ENCODE measurements around the gene GSTM4.
A peak's percentile ranks its signal among the peaks of the same experiment; 100 is the strongest.
"Not testable (repeated sequence)": the region's sequence is repeated elsewhere in the genome, so short reads cannot be mapped to it uniquely, and the experiment has no call there.

GSTM4 gene

GRCh38 chr1:109639841-109640184, 16.1 kb upstream of the GSTM4 start:
- peak; percentile 15 for DNase-seq

DNA sequence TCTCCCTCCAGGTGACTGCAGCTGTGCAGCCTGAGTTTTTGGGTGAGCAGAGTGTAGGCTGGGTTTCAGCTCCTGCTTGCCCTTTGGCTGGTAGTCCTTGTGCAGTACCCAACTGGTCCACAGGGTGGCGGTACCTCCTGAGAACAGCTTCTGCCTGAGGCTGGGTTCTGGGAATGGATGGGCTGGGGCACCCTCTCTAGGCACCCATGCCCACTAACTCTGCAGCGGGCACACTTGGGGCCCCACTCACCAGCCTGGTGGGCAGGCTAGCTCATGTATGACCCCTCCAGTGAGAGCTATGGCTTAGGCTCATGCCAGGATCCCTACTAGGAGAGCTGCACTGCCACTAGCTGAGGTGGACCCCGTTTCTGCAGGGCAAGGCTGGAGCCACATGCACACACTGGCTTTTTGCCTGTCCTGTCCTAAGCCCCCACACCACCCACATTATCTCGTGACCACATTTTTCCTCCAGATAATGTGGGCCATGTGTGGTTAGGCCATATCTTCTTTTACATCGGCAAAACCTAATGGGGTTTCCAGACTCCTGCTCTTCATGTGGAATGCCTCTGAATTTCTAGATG, 15.5 kb upstream of the GSTM4 start:
- DNase-seq = peak; percentile 89

GRCh38 chr1:109641078-109641740, 14.7 kb upstream of the GSTM4 start:
- DNase-seq = no peak

GRCh38 chr1:109641861-109642260, 14.0 kb upstream of the GSTM4 start:
- DNase-seq = no peak

- no peak for DNase-seq
Observed at GRCh38 chr1:109642626-109643025, 13.3 kb upstream of the GSTM4 start.

DNA sequence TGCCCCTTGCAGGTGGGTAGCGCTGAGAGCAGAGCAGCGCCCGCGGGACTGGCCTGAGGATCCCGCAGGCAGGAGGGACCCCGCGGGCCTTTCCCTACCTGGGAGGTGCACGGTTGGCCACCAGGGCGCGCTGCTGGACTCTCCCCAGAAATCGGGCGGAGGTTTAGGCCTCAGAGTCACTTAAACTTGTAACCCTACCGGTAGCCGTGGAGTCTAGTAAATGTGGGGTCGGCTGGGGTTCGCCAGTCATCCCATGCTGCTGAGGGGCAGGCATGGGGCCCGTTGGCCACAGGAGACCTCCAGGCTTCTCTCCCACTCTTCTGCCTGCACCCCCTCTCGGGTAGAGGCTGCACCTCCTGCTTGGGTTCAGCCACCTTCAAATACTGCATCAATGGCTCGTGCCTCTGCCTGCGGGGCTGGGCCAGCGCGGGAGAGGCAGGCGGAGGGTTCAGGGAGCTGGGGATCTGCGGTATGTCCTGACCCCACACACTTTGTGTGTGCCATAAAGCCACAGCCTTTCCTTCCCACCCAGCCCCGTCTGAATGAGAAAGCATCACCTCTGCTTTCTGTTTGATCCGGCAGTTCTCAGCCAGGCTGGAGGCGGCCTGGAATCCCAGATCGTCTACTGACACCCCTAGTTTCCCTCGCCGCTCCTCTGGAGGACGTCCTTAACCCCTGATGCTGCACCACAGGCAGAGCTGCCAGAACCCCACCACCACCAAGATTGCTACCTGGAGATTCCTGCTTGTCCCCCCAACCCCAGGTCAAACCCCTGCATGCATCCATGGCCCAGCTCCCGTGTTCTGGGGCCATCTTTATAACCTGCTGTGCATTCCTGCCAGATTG, 12.3 kb upstream of the GSTM4 start:
- DNase-seq = peak; percentile 88

DNA sequence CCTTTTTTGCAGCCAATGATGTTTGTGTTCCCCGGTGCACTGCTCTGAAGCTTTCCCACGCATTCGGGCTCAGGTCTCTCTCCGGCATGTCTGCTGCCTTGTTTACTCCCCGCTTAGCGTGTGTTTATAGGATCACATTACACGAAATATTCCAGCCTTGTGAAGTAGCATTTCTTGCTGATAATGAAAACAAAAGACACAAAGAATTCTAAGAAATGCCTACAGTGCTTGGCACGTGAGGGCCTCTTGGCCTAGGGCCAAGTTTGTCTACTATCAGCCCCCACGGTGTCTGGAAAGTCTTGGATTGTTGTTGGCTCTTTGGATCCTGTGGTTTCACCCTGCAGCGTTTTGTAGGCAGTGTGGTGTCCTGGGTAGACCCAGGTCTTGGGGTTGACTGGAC, 11.2 kb upstream of the GSTM4 start:
- no peak for DNase-seq

DNA sequence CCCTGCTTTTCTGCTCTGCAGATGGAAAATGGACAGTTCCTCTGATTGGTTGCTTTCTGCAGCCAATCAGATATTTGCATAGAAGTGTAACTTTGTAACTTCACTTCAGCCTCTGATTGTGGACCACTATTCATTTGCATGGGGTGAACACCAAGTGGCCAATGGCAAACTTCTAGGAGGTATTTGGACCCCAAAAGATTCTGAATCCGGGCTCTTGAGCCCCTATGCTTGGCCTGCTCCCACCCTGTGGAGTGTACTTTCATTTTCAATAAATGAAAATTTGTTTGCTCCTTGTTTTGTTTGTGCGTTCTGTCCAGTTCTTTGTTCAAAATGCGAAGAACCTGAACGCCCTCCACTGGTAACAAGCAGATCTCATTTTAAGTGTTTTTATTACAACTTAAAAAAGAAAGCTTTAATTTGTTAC, 6.4 kb upstream of the GSTM4 start:
- DNase-seq = no peak

GRCh38 chr1:109650609-109651008, 5.3 kb upstream of the GSTM4 start:
- no peak for DNase-seq

DNA sequence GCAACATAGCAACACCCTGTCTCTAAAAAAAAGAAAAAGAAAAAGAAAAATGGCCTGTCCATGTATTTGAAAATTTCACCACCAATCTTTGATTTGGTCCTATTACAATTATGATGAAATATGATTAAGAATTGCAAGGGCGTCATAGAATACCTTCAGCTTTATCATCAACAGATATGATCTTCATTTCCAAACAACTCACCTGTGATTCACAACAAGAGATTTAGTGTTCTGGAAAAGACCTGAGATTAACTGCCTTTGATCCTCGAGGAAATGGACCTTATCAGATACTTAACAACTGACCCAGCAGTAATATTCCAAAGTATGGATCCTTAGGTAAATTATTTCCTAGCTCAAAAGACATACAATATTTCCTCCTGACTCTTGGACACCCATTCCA, 3.5 kb upstream of the GSTM4 start:
- no peak for DNase-seq

DNA sequence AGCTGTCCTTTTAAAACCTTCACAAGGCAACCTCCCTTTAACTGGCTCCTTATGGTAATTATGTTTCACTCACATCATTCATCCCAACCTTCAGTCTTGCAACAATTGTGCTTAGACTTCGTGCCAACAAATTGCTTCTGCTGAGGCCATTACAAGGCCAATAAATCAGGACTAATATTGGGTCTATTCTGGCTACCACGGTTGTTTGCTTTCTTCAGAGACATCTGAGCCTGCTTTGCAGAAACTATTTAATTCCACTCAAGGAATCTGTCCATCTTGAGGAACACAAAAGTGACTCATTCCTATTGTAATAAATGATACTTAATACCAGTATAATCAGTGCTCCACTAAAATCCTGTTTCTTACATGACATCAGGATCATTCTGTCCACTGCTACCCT, 2.6 kb upstream of the GSTM4 start:
- DNase-seq = no peak

DNA sequence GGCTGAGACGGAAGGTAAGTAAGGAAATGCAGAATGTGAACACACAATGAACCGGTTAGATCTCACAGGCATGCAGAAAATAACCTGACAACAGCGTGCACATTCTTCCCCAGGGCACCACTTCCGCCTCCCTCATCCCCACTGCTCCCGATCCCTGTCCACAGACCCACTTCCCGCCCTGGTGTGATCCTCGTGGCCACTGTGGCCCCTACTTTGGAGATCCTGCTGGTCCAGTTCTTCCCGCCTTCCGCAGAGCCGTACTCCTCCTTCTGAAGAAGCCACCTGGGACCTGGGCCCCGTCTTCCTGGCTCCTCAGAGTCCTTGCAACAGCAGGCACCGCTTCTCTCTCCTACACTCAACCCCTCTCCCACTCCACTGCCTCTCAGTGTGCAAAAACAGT, 1.4 kb upstream of the GSTM4 start:
- DNase-seq = no peak

DNA sequence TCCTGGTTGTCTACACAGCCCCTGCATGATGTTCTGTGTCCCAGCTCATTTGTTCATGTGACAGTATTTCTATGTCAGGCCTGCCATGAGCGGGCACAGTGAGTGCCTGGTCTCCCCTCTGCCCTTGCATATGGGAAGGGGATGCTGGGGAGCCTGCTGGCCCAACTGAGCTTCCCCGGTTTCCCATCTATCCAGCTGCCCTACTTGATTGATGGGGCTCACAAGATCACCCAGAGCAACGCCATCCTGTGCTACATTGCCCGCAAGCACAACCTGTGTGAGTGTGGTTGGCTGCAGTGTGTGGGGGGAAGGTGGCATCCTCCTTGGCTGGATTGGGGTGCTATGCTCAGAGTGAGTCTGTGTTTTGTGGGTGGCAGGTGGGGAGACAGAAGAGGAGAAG, 1.5 kb downstream of the GSTM4 start:
- DNase-seq = no peak

DNA sequence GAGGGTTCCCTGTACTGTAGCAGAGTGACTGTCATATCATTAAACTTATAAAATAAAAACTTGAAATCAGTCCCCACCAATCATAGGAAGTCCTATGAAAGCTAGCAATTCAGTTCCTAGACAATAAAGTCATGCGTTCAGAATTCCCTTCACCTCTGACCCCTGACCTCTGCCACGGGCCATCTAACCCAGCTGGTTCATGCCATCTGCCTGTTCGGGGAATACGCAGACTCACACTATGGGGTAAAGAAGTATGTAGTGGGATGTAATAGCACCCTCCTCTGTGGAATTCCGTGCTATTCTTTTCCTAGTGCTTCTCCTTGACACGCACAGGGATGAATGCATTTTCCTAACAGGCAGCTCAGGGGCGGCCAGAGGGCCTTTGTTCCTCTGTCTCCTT, 2.1 kb downstream of the GSTM4 start:
- no peak for DNase-seq

GRCh38 chr1:109658533-109659042, 2.7 kb downstream of the GSTM4 start:
- DNase-seq = no peak

DNA sequence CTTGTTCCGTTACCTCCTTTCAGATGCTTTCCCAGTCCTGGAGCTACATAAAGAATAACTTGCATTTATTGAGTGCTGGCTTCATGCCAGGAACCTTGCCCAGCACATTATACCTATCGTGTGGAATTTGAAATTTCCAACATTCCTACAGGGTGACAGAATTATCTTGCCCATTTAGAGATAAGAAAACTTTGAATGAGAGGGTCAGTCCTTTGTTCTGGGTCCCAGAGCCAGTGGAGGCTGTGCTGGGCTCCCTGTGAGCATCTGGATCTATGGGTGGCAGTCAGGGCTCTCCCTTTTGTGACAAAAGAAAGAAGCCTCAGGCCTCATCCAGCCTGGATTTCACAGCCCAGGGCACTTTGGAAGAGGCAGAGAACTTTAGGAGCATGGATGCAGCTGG, 3.2 kb downstream of the GSTM4 start:
- no peak for DNase-seq

DNA sequence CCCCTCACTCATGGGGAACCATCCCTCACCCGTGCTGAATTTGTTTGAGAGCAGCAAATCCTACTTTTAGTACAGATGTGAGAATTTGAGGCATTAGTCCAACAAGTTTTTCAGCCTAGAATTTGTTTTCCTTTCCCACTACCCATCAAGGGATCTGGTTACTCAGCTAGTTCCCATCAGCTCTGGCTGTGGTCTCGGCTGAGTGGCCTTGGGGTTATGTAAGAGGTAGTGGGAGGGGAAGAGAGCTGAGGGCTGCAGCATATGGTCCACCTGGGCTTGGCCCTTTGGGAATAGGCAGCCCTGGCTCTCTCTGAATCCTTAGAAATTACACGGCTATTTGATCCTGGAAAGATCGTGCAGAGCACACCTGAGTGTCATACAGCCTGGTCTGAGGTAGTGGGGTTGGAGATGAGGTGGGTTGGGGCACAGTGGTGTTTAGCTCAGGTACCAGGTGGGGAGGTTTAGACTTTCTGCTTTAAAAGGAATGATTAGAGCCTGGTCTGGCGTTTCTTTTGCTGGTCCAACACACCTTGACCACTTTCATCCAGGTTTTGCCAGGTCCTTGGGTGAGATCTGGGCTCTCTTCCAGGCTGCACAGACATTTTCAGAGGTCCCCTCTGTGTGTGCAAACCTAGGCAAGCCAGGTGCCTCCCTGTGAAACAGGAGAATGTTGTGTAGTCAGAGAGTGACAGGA, 4.2 kb downstream of the GSTM4 start:
- DNase-seq = no peak

DNA sequence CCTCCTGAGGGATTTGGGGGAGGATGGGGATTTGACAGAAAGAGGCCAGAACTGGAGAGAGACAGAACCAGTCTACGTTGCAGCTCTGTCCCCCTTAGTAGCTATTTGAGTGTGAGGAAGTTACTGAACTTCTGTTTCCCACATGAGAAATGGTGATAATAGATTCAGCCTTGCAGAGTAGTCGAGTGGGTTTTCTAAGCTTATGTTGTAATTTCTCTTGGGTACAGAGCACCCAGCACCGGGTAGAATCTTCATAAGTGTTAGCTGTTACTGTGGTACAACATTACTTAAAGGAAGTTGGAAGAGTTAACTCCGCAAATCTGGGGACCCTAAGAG, 4.8 kb downstream of the GSTM4 start:
- not testable (repeated sequence) for DNase-seq

DNA sequence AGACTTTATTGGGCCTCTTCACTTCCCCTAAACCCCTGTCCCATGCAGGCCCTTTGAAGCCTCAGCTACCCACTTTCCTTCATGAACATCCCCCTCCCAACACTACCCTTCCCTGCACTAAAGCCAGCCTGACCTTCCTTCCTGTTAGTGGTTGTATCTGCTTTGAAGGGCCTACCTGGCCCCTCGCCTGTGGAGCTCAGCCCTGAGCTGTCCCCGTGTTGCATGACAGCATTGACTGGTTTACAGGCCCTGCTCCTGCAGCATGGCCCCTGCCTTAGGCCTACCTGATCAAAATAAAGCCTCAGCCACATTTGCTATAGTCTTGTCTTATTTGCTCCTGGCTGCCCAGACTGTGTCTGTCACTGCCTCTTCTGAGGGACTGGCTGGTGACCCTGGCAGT, 5.5 kb downstream of the GSTM4 start:
- DNase-seq = no peak

DNA sequence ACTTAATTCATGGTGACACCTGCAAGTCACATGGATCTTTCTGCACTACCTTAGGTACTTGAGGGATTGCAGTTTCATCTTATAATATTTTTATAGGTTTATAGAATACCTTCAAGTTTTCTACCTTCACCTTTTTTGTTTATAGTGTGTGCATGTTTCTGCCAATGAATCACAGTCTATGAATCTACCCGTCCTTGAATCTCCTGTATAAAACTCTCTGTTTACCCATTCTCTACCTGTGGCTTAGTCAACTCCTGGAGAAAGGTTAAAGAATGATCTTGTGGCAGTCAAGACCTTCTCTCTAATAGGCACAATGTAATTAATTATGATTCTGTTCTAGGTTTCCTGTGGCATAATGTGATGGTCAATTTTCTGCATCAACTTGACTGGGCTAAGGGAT, 8.8 kb downstream of the GSTM4 start:
- no peak for DNase-seq

DNA sequence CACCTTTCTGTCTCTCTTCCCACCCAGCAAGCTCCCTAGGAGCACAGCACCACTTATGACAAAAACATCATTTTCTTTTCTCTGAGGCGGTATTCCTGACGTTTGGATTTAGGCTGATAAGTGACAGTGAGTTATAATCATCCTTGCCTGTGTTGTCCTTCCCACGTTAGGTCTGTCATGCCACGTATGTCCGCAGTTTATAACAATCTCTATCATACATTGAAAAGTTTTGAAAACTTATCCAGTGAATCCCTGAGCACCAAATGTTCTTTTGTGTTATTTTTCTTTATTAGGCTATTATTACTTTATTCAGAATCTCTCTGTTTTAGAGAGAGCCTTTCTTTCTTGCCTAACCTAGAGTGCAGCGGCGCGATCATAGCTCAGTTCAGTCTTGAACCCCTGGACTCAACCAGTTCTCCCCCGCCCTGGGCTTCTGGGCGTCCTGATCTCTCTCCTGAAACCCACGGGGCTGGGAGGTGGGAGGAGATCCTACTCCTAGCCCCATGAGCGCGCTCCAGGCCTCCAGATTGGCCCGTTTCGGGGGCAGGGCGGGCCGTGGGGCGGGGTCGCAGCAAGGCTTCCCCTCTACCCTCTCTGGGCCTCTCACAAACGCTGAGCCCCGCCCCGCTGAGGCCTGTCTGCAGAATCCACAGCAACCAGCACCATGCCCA, 11.7 kb downstream of the GSTM4 start, which contains the start of gene GSTM2:
Gene GSTM2 (plus strand): TSS at position 606 of the 671 bp plus-strand sequence. CDS start 59 bp downstream, at position 665.
- DNase-seq = peak; percentile 96

GRCh38 chr1:109668123-109668775, 12.3 kb downstream of the GSTM4 start:
- DNase-seq = no peak

Data from eye (tissue), 1 donor.